Neural cell (in vitro differentiated cells): ENCODE results near the gene CACNA2D4.

ENCODE experiments used
- CTCF ChIP-seq: fragments of 450-650 bp; IDR thresholded peaks from 2 replicates; pipeline ENCODE4 v1.5.1; 2014; ENCODE audit warnings: antibody characterized with exemption, mild to moderate bottlenecking, moderate library complexity; ENCODE audit not compliant: poor library complexity, severe bottlenecking
- TAF1 ChIP-seq: IDR thresholded peaks from 2 replicates; pipeline ENCODE4 v1.6.1; 2012; ENCODE audit warnings: low read depth

GRCh38 chr12:1779783-1780182, 138.7 kb downstream of the CACNA2D4 start:
- TF ChIP-seq TAF1: no peak
- no peak for TF ChIP-seq CTCF
